Hepatocyte (in vitro differentiated cells): ENCODE results near the gene HOXD9.

Source experiments
- EZH2phosphoT487 ChIP-seq: fragments of 200-600 bp; sonication (generic); IDR thresholded peaks from one replicate; pipeline ENCODE4 v1.6.1; 2018; ENCODE audit warnings: antibody characterized with exemption, mild to moderate bottlenecking, low read depth, moderate library complexity; ENCODE audit not compliant: unreplicated experiment, severe bottlenecking
- TF ChIP-seq, protein P1 (sequence below): fragments of 200-600 bp; sonication (generic); IDR thresholded peaks from 2 replicates; pipeline ENCODE4 v1.5.1; 2016; ENCODE audit warnings: antibody characterized with exemption, mild to moderate bottlenecking; ENCODE audit not compliant: poor library complexity

DNA sequence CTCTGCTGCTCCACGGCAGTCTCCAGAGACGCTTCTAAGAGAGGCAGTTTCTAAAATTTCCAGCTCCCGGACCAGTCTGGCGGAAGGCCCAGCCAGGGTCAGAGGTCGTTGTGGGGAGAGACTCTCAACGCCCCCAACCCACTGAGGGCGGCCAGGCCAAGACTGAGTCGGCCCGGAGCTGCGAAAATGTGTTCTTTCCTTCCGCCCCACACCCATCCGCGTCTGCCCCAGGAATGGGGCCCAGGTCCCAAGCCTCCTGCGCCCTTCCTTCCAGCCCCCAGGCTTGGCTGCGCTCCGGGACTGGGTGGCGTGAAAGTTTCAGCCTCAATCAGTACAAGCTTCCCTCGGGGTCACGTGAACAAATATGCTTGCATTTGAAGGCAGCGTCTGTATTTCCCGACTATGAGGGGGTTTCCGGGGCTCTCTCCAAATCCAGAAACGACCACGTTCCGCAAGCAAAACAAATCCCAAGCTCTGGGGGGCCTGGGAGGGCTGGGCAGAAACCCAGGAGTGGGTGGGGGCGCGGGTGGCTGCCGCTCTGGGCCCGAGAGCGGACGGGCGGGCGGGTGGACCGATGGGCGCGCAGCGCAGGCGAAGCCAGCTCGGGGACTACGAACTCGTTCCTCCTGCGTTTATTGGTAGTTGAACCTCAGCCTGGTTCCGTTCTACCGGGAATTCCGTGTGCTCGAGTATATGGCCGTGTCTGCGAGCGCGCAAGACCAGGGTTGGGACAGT is 37.9 kb downstream of the HOXD9 start:
- TF ChIP-seq, protein P1, sequence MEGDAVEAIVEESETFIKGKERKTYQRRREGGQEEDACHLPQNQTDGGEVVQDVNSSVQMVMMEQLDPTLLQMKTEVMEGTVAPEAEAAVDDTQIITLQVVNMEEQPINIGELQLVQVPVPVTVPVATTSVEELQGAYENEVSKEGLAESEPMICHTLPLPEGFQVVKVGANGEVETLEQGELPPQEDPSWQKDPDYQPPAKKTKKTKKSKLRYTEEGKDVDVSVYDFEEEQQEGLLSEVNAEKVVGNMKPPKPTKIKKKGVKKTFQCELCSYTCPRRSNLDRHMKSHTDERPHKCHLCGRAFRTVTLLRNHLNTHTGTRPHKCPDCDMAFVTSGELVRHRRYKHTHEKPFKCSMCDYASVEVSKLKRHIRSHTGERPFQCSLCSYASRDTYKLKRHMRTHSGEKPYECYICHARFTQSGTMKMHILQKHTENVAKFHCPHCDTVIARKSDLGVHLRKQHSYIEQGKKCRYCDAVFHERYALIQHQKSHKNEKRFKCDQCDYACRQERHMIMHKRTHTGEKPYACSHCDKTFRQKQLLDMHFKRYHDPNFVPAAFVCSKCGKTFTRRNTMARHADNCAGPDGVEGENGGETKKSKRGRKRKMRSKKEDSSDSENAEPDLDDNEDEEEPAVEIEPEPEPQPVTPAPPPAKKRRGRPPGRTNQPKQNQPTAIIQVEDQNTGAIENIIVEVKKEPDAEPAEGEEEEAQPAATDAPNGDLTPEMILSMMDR: no peak
- peak; percentile 33 for TF ChIP-seq EZH2phosphoT487
